Dermis lymphatic vessel endothelial cell (primary cell): ENCODE results near the gene CD101. TPM values are rescaled to one million over a fixed set of nuclear protein-coding genes. Genes with fewer than 3 reads are reported as not detected.

Experiments used
- total RNA-seq: library from RNA; depleted of rRNA; stranded (reverse); fragments of >200 nt; gene quantifications from 2 replicates; pipeline ENCODE4 v1.2.1, GENCODE V29; 2014

The CD101 gene
- total RNA-seq = 0.76 and 0.95 TPM in 2 replicates

GRCh38 chr1:117001254-117001927 is at the start of gene CD101:
Gene CD101, plus strand, starts transcription at chr1:117001760. Its CDS starts 58 bp downstream, at chr1:117001818.

DNA sequence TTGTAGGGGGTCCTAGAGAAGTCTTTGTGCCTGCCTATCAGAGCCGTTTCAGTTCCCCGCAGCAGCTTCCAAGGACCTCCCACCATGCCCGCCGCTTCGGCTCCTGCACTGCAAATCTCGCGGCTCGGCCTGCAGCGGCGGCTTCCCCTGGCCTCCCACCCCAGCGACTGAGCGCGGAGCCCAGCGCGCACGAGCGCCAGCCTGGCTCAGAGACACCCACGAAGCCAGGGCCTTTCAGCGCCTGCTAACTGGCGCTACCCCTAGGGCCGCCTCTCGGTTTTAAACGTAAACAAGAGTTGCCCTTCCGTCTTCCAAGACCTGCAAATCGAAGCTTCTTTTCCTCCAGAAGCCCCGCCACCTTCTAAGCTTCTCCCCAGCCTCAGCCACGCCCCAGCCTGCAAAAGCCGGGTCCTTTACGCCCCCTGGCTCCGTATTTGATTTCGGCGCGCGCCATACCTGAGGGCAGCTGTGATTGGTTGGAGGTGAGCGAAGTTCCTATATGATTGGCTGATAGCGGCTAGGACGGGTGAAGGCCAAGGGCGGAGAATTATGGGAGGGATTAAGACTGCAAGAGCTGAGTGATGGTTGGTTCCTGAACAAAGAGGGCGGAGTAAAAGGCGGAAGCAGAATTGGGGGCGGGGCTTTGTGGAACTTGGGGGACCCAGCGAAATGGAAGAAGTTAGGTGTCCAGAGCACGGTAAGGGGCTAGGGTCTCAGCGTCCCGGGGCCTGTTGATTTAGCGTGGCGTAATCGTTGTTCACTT is 58.3 kb downstream of the CD101 start, which contains the start of gene TTF2:
Gene TTF2, plus strand, starts transcription at position 649 of the 763 bp plus-strand sequence. Its CDS starts 21 bp downstream, at position 670.

Other genes with a start within 250 kb of the CD101 start
- gene CD2, start 247.3 kb upstream of the CD101 start, total RNA-seq = not detected in 2 replicates
- gene PTGFRN, start 91.8 kb upstream of the CD101 start, total RNA-seq = 222 and 239 TPM in 2 replicates
- 6.1 and 7.7 TPM in 2 replicates for gene TTF2, start 58.6 kb downstream of the CD101 start, total RNA-seq
- gene TRIM45, start 120.0 kb downstream of the CD101 start, total RNA-seq = 0.98 and 1.3 TPM in 2 replicates
- not detected in 2 replicates for gene VTCN1, start 209.2 kb downstream of the CD101 start, total RNA-seq